ENCODE results near the gene ACADS. TPM values are rescaled to one million over a fixed set of nuclear protein-coding genes. Genes with fewer than 3 reads are reported as not detected.

The ACADS gene
- total RNA-seq, 1 donor from 2014 or later = 93.8 TPM

- peak overlapping the region; percentile 22 for H3K27ac ChIP-seq (replicated peaks)
- H3K36me3 ChIP-seq = peaks cover 16% of the 10 kb centered on the region
- no peaks in the 10 kb centered on the region for H3K27me3 ChIP-seq (ENCODE audit: low read depth)
- H3K4me1 ChIP-seq = peaks cover 36% of the 10 kb centered on the region
- no peak for DNase-seq
- H3K4me3 ChIP-seq = no peak overlapping the region
- intact Hi-C loops (cut with micrococcal nuclease) = no loop called here
- H3K9me3 ChIP-seq (replicated peaks) = no peaks in the 10 kb centered on the region
- peak; percentile 20 for TF ChIP-seq CTCF (IDR thresholded peaks at IDR 0.05; ENCODE audit: borderline replicate concordance)
These were observed 62.3 kb downstream of the ACADS start for GRCh38 chr12:120787889-120788288.

Other genes with a start within 250 kb of the ACADS start
- 175 TPM for gene DYNLL1, start 229.7 kb upstream of the ACADS start, total RNA-seq
- 41.8 TPM for gene COQ5, start 196.7 kb upstream of the ACADS start, total RNA-seq
- gene RNF10, start 191.5 kb upstream of the ACADS start, total RNA-seq = 274 TPM
- gene POP5, start 144.4 kb upstream of the ACADS start, total RNA-seq = 48.3 TPM
- 4.2 TPM for gene CABP1, start 85.2 kb upstream of the ACADS start, total RNA-seq
- 120 TPM for gene MLEC, start 38.7 kb upstream of the ACADS start, total RNA-seq
- 11.5 TPM for gene UNC119B, start 15.4 kb upstream of the ACADS start, total RNA-seq
- 26.8 TPM for gene SPPL3, start 178.5 kb downstream of the ACADS start, total RNA-seq

Data from left ventricle myocardium inferior (tissue), 1 donor.